ENCODE results near the gene NAPA. TPM values are rescaled to one million over a fixed set of nuclear protein-coding genes. Genes with fewer than 3 reads are reported as not detected.

The NAPA gene
- total and polyA plus RNA-seq, 8 donors: 47.2 to 121 (median 60.4) TPM

- intact Hi-C loops (cut with DNase I): loop anchor here in 2 of 3 donors (5.0 to 10.0 kb wide), 3 partner anchors 82 to 178 kb away; no protein-coding TSS in a partner anchor
- Histone ChIP-seq H3K9me3 (no peaks in the 10 kb centered on the region), H3K4me3 (no peak overlapping the region), H3K27ac (no peak overlapping the region), H3K36me3 (no peaks in the 10 kb centered on the region), H3K27me3 (no peaks in the 10 kb centered on the region), H3K4me1 (no peaks in the 10 kb centered on the region)
- 69 to 76% methylated on average over 9 of the region's 9 CpGs for WGBS, 2 donors
- DNase-seq (no peak), ATAC-seq (no peak), FAIRE-seq (no peak)
- no peak for TF ChIP-seq CTCF (IDR thresholded peaks at IDR 0.05)
Observed at GRCh38 chr19:47518854-47519253, 4.0 kb upstream of the NAPA start.

- no peak for DNase-seq
- Histone ChIP-seq H3K27ac (no peak overlapping the region), H3K4me1 (peaks cover 0 to 5% (median 5%) of the 10 kb centered on the region in 3 donors), H3K27me3 (no peaks in the 10 kb centered on the region), H3K36me3 (no peaks in the 10 kb centered on the region), H3K9me3 (no peaks in the 10 kb centered on the region), H3K4me3 (no peak overlapping the region)
- WGBS, 2 donors: 54 to 72% methylated on average over 4 of the region's 4 CpGs
- intact Hi-C loops (cut with DNase I): loop anchor here in 2 of 3 donors (5.0 to 10.0 kb wide), 3 partner anchors 81 to 179 kb away; no protein-coding TSS in a partner anchor
- no peak for FAIRE-seq
- no peak for ATAC-seq
- TF ChIP-seq CTCF (IDR thresholded peaks at IDR 0.05): no peak
Observed at GRCh38 chr19:47518139-47518538, 3.3 kb upstream of the NAPA start.

GRCh38 chr19:47514151-47514868 lies 553 bp downstream of the NAPA start:
- Histone ChIP-seq H3K27ac (peak overlapping the region; percentile 92 to 97 (median 94)), H3K9me3 (no peaks in the 10 kb centered on the region), H3K36me3 (no peaks in the 10 kb centered on the region), H3K27me3 (no peaks in the 10 kb centered on the region), H3K4me1 (peaks cover 26 to 37% (median 36%) of the 10 kb centered on the region in 3 donors), H3K4me3 (peak overlapping the region; percentile 80 to 95 (median 92))
- ATAC-seq: no peak
- intact Hi-C loops (cut with DNase I): loop anchor here in 1 of 3 donors (10.0 kb wide), 1 partner anchor 80 kb away; no protein-coding TSS in a partner anchor
- no peak for FAIRE-seq
- no peak for TF ChIP-seq CTCF (IDR thresholded peaks at IDR 0.05)
- WGBS, 2 donors: 1% methylated on average over 40 of the region's 40 CpGs
- DNase-seq: no peak

GRCh38 chr19:47512948-47513319 lies 1.9 kb downstream of the NAPA start:
- TF ChIP-seq CTCF (IDR thresholded peaks at IDR 0.05): no peak
- Histone ChIP-seq H3K36me3 (no peaks in the 10 kb centered on the region), H3K4me3 (peak overlapping the region in 3 of 4 donors; percentile 12 to 90 (median 80)), H3K27ac (peak overlapping the region; percentile 62 to 95 (median 81)), H3K27me3 (no peaks in the 10 kb centered on the region), H3K4me1 (peaks cover 39 to 50% (median 47%) of the 10 kb centered on the region in 3 donors), H3K9me3 (no peaks in the 10 kb centered on the region)
- ATAC-seq (no peak), DNase-seq (no peak), FAIRE-seq (no peak)
- intact Hi-C loops (cut with DNase I): loop anchor here in 1 of 3 donors (10.0 kb wide), 1 partner anchor 78 kb away; no protein-coding TSS in a partner anchor
- WGBS, 2 donors: 8 to 13% methylated on average over 8 of the region's 8 CpGs

All from pancreas (tissue), 10 donors.